PFSK-1 (cell line): ENCODE measurements around the gene SLC12A3.

Experiments used
- FOXP2 ChIP-seq: optimal IDR thresholded peaks from 2 replicates; pipeline ENCODE3; 2011; ENCODE audit warnings: borderline replicate concordance, control low read depth, inconsistent platforms; ENCODE audit not compliant: insufficient read depth; ENCODE audit errors: extremely low read length, extremely low read depth
- POLR2AphosphoS5 ChIP-seq: IDR thresholded peaks from 2 replicates; pipeline ENCODE4 v1.6.1; 2012; ENCODE audit warnings: low read depth, mild to moderate bottlenecking, control low read depth, low read length, moderate library complexity
- SIN3A ChIP-seq: IDR thresholded peaks from 2 replicates; pipeline ENCODE4 v1.6.1; 2012; ENCODE audit warnings: mild to moderate bottlenecking, low read length, moderate library complexity, borderline replicate concordance; ENCODE audit not compliant: insufficient read depth
- TAF1 ChIP-seq: IDR thresholded peaks from 2 replicates; pipeline ENCODE4 v1.6.1; 2012; ENCODE audit warnings: low read length, control low read depth, borderline replicate concordance; ENCODE audit not compliant: insufficient read depth
- TF ChIP-seq, protein P1 (sequence below), 2 experiments: IDR thresholded peaks; 2 replicates each; pipeline versions ENCODE4 v1.6.1 to v1.8.0; 2011 to 2012; ENCODE audit warnings: low read depth in 2 of 2, low read length in 2 of 2, control low read depth in 1 of 2, inconsistent platforms in 1 of 2, mild to moderate bottlenecking in 1 of 2, moderate library complexity in 1 of 2; ENCODE audit not compliant: insufficient read depth in 1 of 2

SLC12A3 gene

GRCh38 chr16:56847173-56847910 is 17.7 kb upstream of the SLC12A3 start:
- TF ChIP-seq TAF1 = no peak

- TF ChIP-seq, protein P1, sequence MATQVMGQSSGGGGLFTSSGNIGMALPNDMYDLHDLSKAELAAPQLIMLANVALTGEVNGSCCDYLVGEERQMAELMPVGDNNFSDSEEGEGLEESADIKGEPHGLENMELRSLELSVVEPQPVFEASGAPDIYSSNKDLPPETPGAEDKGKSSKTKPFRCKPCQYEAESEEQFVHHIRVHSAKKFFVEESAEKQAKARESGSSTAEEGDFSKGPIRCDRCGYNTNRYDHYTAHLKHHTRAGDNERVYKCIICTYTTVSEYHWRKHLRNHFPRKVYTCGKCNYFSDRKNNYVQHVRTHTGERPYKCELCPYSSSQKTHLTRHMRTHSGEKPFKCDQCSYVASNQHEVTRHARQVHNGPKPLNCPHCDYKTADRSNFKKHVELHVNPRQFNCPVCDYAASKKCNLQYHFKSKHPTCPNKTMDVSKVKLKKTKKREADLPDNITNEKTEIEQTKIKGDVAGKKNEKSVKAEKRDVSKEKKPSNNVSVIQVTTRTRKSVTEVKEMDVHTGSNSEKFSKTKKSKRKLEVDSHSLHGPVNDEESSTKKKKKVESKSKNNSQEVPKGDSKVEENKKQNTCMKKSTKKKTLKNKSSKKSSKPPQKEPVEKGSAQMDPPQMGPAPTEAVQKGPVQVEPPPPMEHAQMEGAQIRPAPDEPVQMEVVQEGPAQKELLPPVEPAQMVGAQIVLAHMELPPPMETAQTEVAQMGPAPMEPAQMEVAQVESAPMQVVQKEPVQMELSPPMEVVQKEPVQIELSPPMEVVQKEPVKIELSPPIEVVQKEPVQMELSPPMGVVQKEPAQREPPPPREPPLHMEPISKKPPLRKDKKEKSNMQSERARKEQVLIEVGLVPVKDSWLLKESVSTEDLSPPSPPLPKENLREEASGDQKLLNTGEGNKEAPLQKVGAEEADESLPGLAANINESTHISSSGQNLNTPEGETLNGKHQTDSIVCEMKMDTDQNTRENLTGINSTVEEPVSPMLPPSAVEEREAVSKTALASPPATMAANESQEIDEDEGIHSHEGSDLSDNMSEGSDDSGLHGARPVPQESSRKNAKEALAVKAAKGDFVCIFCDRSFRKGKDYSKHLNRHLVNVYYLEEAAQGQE (IDR thresholded peaks at IDR 0.05; ENCODE audit: insufficient read depth in 1 of 2, low read depth in 2 of 2, low read length in 2 of 2) = no peak
- no peak for TF ChIP-seq POLR2AphosphoS5
- no peak for TF ChIP-seq TAF1
- TF ChIP-seq FOXP2 = no peak
- TF ChIP-seq SIN3A = no peak
Observed at GRCh38 chr16:56848029-56848936, 16.7 kb upstream of the SLC12A3 start.

DNA sequence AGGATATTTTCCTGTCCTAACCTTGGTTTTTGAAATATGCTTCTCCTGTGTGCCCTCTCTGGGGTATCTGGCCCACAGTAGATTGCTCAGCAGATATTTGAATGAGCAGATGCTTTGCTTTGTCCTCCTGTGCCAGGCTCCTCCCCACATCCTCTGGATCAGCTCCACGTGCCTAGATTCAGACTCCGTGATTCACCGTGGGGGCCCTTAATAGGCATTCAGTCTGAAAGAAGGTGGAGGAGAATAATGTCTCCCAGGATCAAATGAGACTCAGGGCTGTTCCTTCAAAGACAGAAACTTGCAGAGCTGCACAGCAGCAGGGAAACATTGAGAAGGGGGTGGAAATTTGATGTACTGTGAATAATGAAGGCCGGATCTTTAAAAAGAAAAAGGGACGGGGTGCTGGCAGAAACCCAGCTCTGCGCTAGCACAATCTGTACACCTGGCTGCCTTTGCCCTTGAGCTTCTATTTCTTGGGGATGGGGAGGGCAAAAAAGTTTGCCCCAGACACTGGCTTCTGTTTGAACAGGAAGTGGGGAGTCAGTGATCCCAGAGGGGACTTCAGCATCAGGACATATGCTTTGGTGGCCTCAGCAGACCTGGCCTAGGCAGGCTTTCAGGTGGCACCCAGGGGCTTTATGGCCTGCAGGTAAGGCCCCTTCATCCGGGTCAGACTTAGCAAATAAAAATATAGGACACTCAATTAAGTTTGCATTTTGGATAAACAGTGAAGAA is 15.9 kb upstream of the SLC12A3 start:
- TF ChIP-seq SIN3A (no peak), TAF1 (no peak), POLR2AphosphoS5 (no peak), FOXP2 (no peak)
- TF ChIP-seq, protein P1 (IDR thresholded peaks at IDR 0.05; ENCODE audit: insufficient read depth in 1 of 2, low read depth in 2 of 2, low read length in 2 of 2) = no peak

DNA sequence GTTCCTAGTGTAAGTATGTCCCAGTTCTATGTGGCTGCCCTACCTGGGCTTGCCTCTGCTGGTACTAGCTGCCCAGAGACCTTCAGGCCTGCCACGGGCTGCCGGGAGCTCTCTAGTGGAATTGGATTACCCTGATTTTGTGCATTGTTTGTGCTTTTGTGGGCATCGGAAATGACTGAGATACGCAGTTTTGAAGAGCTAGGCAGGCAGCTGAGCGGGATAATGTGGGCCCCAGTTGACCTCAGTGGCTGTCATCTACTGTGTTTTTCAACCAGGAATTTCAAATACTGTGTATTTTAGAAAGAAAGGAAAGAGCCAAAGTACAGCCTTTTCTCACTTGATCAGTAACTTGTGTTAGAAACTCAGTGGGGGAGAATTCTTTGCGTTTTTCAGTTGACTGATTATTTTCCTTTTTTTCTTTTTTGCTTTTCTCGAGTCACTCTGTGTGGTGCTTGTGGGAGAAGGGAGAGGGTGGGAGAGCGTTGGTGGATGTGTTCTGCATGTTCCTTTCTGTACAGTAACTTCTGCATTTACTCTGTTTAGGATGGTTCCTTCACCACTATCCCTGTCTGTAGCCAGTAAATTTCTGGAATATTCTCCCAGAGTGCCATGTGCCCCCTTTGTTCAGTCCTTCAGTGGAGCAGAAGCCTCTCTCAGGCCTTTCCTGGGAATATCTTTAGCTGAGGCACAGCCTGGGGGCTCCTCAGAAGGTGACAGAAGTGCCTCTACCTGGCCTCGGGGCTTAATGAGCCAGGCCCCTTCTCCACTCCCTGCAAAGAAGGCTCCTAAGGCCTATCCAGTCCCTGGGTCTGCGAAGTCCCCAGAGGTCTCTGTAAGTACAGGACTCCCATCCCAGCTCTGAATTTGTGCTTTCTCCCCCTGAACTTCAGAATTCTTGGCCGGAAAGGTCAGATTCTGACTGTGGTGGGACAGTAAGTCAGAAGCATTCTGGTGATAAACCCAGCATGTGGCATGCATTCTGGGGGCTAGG is 15.0 kb upstream of the SLC12A3 start:
- no peak for TF ChIP-seq FOXP2
- no peak for TF ChIP-seq TAF1
- TF ChIP-seq, protein P1 (IDR thresholded peaks at IDR 0.05; ENCODE audit: insufficient read depth in 1 of 2, low read depth in 2 of 2, low read length in 2 of 2) = no peak
- no peak for TF ChIP-seq POLR2AphosphoS5
- TF ChIP-seq SIN3A = no peak
